Pons (tissue), 1 donor: Measurements from ENCODE around the gene METTL24.

Experiments
- DNase-seq: peaks from one replicate; pipeline ENCODE4 v3.0.0-alpha.2; 2016; ENCODE audit warnings: low spot score

METTL24 gene

DNA sequence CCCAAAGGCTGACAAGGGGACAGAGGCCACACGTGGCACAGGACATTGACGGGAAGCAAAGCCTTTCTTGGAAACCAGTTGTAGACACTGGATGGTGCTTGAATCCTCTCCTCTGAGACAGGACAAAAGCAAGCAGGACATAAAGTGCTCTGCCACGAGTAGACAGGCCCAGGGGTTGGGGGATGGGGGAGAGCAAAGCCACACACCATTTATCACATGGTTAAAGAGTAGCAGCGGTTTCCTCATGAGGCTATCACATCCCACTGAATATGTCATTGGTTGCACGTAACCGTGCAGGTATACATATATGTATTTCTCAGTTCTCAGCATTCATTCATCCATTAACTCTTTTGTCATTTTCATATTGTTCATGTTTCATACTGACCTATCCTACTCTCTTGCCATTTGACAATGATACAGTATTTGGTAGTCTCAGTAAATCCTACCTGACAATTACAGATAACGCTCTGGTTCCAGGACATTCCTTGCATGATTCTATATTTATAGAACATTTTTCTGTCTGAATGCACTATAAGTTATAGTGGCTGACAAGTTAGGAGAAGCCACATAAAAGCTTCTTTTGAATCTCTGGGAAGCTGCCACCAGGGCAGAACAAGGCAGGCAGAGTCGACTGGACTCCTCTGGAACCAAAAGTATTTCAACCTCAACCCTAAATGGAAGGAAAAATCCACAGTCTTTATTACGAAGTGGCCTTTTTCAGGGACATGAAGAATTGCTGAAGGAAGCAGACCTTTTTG, 23.5 kb downstream of the METTL24 start:
- DNase-seq = no peak

GRCh38 chr6:110332281-110332680, 25.9 kb downstream of the METTL24 start:
- DNase-seq = no peak

- DNase-seq = no peak
Observed at GRCh38 chr6:110331816-110332215, 26.3 kb downstream of the METTL24 start.

- DNase-seq = no peak
Observed at GRCh38 chr6:110331390-110331789, 26.8 kb downstream of the METTL24 start.

- DNase-seq = no peak
Observed at GRCh38 chr6:110329714-110330436, 28.3 kb downstream of the METTL24 start.

DNA sequence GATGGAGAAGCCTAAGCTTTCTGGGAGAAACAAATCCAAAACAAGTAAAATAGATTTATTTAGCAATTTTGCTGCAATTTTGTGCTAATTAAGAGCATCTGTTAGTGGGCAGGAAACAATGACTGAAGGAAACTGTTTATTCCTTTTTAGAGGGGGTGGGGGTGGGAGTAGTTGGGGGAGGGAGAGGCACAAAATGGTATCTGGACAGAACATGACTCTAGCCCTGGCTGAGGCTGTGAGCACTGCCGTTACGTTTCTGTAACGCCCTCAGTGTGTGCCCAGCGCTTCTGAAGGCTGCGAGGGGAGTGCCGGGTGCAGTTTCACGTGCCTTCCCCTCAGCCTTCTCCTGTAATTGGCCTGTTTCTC, 28.8 kb downstream of the METTL24 start:
- DNase-seq = no peak

DNA sequence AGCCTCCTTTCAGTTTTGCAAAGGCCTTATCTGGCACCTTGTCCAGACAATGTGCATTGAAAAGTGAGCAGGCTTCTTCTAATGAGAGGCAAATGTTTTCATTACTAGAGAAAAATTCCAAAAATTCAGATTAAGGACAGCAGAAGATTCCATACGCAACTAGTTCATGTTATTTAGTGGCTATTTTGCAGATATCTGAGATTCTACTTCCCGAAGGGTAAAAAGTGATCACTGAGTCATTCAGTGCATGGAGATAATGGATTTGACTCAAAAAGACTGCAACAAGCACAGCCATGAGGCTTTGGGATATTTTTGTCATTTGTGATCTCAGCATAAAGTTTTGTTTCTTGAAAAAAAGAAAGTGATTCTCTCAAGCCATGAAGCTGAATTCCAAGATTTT, 29.9 kb downstream of the METTL24 start:
- DNase-seq = no peak

DNA sequence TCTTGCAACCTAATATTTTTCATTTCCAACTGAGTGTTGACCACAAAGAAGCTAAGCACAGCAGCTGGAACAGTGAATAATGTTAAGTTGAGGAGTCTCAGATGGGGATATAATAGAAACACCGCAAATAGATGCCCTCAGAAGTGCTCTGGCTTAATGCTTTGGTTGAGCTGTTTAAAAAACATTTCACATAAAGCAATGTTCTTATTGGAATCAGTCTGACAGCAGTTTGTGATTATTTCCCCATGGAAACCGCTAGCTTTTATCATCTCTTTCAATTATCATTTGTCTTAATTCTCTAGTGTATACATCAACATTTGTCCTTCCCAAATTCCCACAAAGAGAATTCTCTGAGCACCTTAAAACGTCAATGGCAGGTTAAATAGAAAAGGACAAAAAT, 30.8 kb downstream of the METTL24 start:
- no peak for DNase-seq

GRCh38 chr6:110326609-110327008, 31.5 kb downstream of the METTL24 start:
- DNase-seq = no peak

GRCh38 chr6:110326057-110326456, 32.1 kb downstream of the METTL24 start:
- no peak for DNase-seq

DNA sequence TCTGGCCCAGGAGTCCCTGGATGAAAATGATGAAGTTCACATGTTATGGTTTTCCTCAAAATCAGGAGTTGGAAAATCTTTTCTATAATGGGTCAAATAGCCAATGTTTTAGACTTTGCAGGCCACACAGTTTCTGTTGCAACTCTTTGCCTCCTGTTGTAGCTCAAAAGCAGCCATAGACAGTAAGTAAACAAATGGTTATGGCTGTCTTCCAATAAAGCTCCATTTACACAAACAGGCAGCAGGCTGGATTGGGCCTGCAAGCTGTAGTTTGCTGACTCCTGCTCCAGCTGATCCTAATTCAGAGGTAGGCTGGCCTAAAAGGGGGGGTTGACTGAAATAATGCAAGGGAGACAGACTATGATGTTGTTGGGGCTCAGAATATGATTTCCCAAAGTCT, 33.0 kb downstream of the METTL24 start:
- no peak for DNase-seq

DNA sequence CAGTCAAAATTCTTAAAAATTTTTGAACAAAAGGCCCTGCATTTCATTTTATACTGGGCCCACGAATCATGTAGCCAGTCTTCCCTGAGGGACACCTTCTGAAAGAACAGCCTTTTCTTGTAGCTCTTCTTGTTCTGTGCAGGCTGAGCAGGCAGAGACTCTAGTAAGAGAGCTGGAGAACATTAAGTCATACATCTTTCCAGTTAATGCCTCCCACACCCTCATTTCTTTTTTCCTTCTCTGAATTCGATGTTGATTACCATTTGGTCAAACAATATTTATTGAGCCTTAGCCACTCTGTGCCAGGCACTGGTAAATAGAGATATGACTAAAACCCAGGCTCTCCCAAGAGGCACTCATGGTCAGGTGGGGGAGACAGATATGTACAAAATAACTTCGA, 33.6 kb downstream of the METTL24 start:
- DNase-seq = no peak

- no peak for DNase-seq
Observed at GRCh38 chr6:110323258-110323657, 34.9 kb downstream of the METTL24 start.

DNA sequence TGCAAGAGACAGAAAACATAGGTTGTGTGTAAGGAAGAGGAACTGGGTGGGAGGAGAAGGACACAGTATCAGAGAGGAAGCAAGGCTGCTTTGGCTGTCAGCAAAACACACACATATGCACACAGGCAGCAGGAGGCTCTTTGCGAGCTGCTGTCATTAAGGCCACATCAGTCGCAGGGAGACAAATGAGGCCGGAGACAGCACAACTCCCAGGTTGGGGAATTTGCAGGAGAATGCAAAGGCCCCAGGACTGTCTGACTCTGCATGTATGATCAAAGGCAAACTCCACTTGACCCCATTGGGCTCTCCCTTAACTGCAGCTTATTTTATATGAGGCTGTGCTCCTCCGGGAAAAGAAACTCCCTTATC, 35.3 kb downstream of the METTL24 start:
- no peak for DNase-seq

DNA sequence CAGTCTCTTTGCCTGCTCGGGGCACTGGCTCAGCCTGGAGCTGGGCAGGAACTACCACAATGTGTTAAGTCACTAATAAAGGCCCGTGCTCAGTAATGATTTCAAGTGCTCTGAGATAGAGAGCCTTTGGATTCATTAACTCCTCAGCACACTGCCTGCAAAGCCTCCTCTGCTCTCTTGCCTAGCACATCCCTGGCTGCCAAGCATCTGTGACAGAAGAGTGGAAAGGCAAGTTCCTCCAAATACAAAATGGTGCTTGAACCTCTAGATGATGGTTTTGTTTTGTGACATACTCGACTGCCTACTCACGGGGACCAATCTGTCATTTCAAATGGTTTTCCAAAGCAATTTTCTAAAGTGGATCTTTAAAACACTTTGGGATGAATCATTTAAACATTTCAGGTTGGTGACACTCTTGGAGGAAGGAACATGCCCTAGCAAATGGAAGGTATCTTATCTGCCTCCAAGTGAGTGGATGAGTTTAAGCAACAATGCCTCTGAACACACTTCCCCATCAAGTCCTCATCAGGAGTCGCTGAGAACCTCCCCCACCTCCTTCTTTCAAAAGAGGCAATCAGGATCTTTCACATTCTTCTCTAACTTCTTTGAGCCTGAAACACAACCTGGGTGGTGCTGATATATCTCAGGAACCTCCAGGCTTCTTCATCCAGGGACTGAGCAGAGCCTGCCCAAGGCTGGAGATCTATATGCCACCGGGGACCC, 35.8 kb downstream of the METTL24 start:
- DNase-seq = no peak

GRCh38 chr6:110320307-110320706, 37.8 kb downstream of the METTL24 start:
- no peak for DNase-seq

- DNase-seq = no peak
Observed at GRCh38 chr6:110319843-110320242, 38.3 kb downstream of the METTL24 start.

GRCh38 chr6:110319381-110319780, 38.8 kb downstream of the METTL24 start:
- no peak for DNase-seq

- DNase-seq = no peak
Observed at GRCh38 chr6:110318971-110319370, 39.2 kb downstream of the METTL24 start.

DNA sequence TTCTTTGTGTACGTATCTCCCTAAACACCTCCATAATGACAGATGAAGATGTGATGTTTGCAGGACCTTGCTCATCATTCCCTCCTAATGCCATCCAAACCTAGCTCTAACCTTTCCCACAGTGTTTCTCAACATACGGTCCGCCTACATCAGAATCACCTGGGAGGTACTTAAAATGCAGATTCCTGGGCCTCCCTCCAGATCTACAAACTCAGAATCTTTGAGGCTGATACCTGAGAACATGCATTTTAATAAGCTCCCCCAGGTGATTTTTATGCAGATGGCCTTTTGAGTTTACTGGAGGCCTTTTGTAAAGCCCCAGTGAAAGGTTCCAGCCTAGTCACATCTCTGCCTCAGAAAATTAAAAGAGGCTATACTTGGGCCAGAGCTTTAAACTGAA, 40.5 kb downstream of the METTL24 start:
- no peak for DNase-seq

DNA sequence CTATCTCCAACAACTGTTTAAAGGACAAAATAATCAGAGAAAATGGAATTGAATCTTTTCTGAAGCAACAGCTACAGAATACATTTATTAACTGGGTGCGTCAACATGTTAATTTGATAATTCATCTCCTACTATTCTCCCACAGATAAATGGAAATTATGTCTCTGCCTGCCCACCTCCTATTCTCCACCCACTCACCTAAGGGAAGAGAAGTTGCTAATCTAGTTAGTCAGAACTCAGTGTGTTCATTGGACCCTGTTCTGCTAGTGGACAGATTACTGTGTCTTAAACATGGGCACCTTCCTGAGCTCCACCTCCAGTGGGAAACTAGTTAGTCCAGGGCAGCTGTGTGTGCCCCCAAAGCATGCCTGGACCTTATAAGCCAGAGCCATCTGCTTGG, 41.0 kb downstream of the METTL24 start:
- no peak for DNase-seq

GRCh38 chr6:110315869-110316398, 42.2 kb downstream of the METTL24 start:
- DNase-seq = no peak
